Thyroid gland (tissue), 4 donors: Measurements from ENCODE around the gene TAAR5. TPM values are rescaled to one million over a fixed set of nuclear protein-coding genes. Genes with fewer than 3 reads are reported as not detected.
"Not testable (repeated sequence)": the region's sequence is repeated elsewhere in the genome, so short reads cannot be mapped to it uniquely, and the experiment has no call there.

ENCODE experiments used
- DNase-seq, 2 donors: peaks; one replicate each; pipeline ENCODE4 v3.0.0-alpha.2; 2019
- H3K27ac ChIP-seq, 3 donors: fragments of 200-600 bp; sonication (generic); 1 replicate in 2 of 3; 2 replicates in 1 of 3; pipeline ENCODE4 v1.5.1; 2016 to 2019; ENCODE audit warnings: mild to moderate bottlenecking in 1 of 3, moderate library complexity in 1 of 3
- H3K27me3 ChIP-seq: fragments of 200-600 bp; sonication (generic); one replicate; pipeline ENCODE4 v1.5.1; 2019
- H3K36me3 ChIP-seq, 2 donors: fragments of 200-600 bp; sonication (generic); one replicate each; pipeline ENCODE4 v1.5.1; 2016 to 2019
- H3K4me1 ChIP-seq, 2 donors: fragments of 200-600 bp; sonication (generic); one replicate each; pipeline ENCODE4 v1.5.1; 2017 to 2019
- H3K4me3 ChIP-seq, 3 donors: fragments of 200-600 bp; sonication (generic); replicated peaks in 1 of 3; 1 replicate in 2 of 3; 2 replicates in 1 of 3; pipeline ENCODE4 v1.5.1; 2016; ENCODE audit warnings: mild to moderate bottlenecking in 1 of 3
- H3K9me3 ChIP-seq: fragments of 200-600 bp; sonication (generic); one replicate; pipeline ENCODE4 v1.5.1; 2017
- CTCF ChIP-seq, 6 experiments: fragments of 200-600 bp in 3 of 6; fragments of 450-650 bp in 3 of 6; sonication (generic) in 3 of 6; IDR thresholded peaks; one replicate each; pipeline ENCODE4 v1.5.1; 2016 to 2019; ENCODE audit warnings: antibody characterized with exemption in 6 of 6, mild to moderate bottlenecking in 2 of 6, inconsistent platforms in 1 of 6, moderate library complexity in 1 of 6
- POLR2A ChIP-seq, 2 donors: fragments of 450-650 bp; IDR thresholded peaks; one replicate each; pipeline ENCODE4 v1.6.1; 2017; ENCODE audit warnings: antibody characterized with exemption in 2 of 2, mild to moderate bottlenecking in 2 of 2, moderate library complexity in 1 of 2
- WGBS, 2 donors: methylation state at CpG; one replicate each; pipeline ENCODE4 v1.1.5; 2017; 5-methylcytosine and 5-hydroxymethylcytosine counted together
- intact Hi-C: fragments of 100-400 bp; cut with DNase I; formaldehyde crosslinking; loops from one replicate; pipeline ENCODE4 v1.15.1; 2023
- total RNA-seq, 4 donors: library from RNA; depleted of rRNA; stranded (reverse); fragments of >200 nt; gene quantifications; one replicate each; pipeline ENCODE4 v1.2.3, GENCODE V29; 2016

TAAR5 gene
- total RNA-seq = not detected

- Histone ChIP-seq H3K4me3 (no peak within 1 kb of the TSS), H3K27ac (no peak within 1 kb of the TSS), H3K27me3 (no peaks in the 10 kb centered on the region), H3K36me3 (no peaks in the 10 kb centered on the region), H3K9me3 (no peaks in the 10 kb centered on the region), H3K4me1 (no peaks in the 10 kb centered on the region)
- TF ChIP-seq CTCF (IDR thresholded peaks at IDR 0.05) = no peak
- TF ChIP-seq POLR2A (IDR thresholded peaks at IDR 0.05) = no peak
- no peak for DNase-seq
- intact Hi-C loops = no loop called here
- WGBS, 2 donors = 79 to 82% methylated on average over 5 of the region's 5 CpGs
These were observed at the start of gene TAAR5 for GRCh38 chr6:132589454-132589853. Gene TAAR5, minus strand, starts transcription at chr6:132589741. Its CDS starts 55 bp downstream, at chr6:132589686.

- intact Hi-C loops = not testable (repeated sequence)
- 88 to 91% methylated on average over 1 of the region's 1 CpG for WGBS, 2 donors
These were observed 47.6 kb upstream of the TAAR5 start for GRCh38 chr6:132637135-132637534.

GRCh38 chr6:132635906-132636305 is 46.4 kb upstream of the TAAR5 start:
- WGBS, 2 donors = 82 to 94% methylated on average over 3 of the region's 3 CpGs
- H3K36me3 ChIP-seq, H3K9me3 ChIP-seq, H3K27ac ChIP-seq, H3K4me3 ChIP-seq, DNase-seq, H3K4me1 ChIP-seq, H3K27me3 ChIP-seq, intact Hi-C loops: not testable (repeated sequence)

More at GRCh38 chr6:132637135-132637534, 47.6 kb upstream of the TAAR5 start:
- H3K4me1 ChIP-seq, H3K9me3 ChIP-seq, H3K27ac ChIP-seq, DNase-seq, H3K27me3 ChIP-seq, H3K4me3 ChIP-seq, H3K36me3 ChIP-seq: not testable (repeated sequence)

- H3K9me3 ChIP-seq, H3K4me1 ChIP-seq, H3K36me3 ChIP-seq, H3K27me3 ChIP-seq, intact Hi-C loops, H3K4me3 ChIP-seq, H3K27ac ChIP-seq: not testable (repeated sequence)
- WGBS, 2 donors = 35% methylated on average over 3 of the region's 3 CpGs; no CpG with 5 or more reads in 1 of the 2 donors
- peak; percentile 3 to 4 for DNase-seq
These were observed 45.7 kb upstream of the TAAR5 start for GRCh38 chr6:132635288-132635687.

GRCh38 chr6:132634796-132635195 is 45.3 kb upstream of the TAAR5 start:
- Histone ChIP-seq H3K36me3 (no peaks in the 10 kb centered on the region), H3K4me3 (no peak overlapping the region), H3K4me1 (no peaks in the 10 kb centered on the region), H3K27ac (no peak overlapping the region), H3K9me3 (no peaks in the 10 kb centered on the region), H3K27me3 (no peaks in the 10 kb centered on the region)
- intact Hi-C loops = no loop called here
- TF ChIP-seq CTCF (IDR thresholded peaks at IDR 0.05) (no peak), POLR2A (IDR thresholded peaks at IDR 0.05) (no peak)
- 62 to 71% methylated on average over 4 of the region's 4 CpGs for WGBS, 2 donors
- DNase-seq = no peak

GRCh38 chr6:132633362-132633761 is 43.8 kb upstream of the TAAR5 start:
- intact Hi-C loops = no loop called here
- no peak overlapping the region for H3K4me3 ChIP-seq
- no peaks in the 10 kb centered on the region for H3K9me3 ChIP-seq
- 92 to 96% methylated on average over 2 of the region's 2 CpGs for WGBS, 2 donors
- no peak overlapping the region for H3K27ac ChIP-seq
- no peaks in the 10 kb centered on the region for H3K36me3 ChIP-seq
- TF ChIP-seq CTCF (IDR thresholded peaks at IDR 0.05) = no peak
- TF ChIP-seq POLR2A (IDR thresholded peaks at IDR 0.05) = no peak
- H3K27me3 ChIP-seq = no peaks in the 10 kb centered on the region
- no peak for DNase-seq
- H3K4me1 ChIP-seq = no peaks in the 10 kb centered on the region

- DNase-seq = no peak
- TF ChIP-seq CTCF (IDR thresholded peaks at IDR 0.05) = no peak
- TF ChIP-seq POLR2A (IDR thresholded peaks at IDR 0.05) = no peak
- Histone ChIP-seq H3K27me3 (no peaks in the 10 kb centered on the region), H3K4me3 (no peak within 1 kb of the TSS), H3K36me3 (no peaks in the 10 kb centered on the region), H3K4me1 (no peaks in the 10 kb centered on the region), H3K9me3 (no peaks in the 10 kb centered on the region), H3K27ac (no peak within 1 kb of the TSS)
- intact Hi-C loops = no loop called here
- WGBS, 2 donors = 86% methylated on average over 6 of the region's 6 CpGs
These were observed 34.6 kb upstream of the TAAR5 start, which contains the start of gene TAAR2 for GRCh38 chr6:132624175-132624574. Gene TAAR2, minus strand, starts transcription at chr6:132624275. Its CDS starts 0 bp downstream, at chr6:132624275.
